GM19395 (cell line): ENCODE results near the gene KCMF1.

Experiments used
- ATAC-seq: cut with Tn5 transposase; IDR thresholded peaks from one replicate; pipeline ENCODE4 v1.9.1; 2021; ENCODE audit warnings: mild to moderate bottlenecking, moderate library complexity; ENCODE audit not compliant: unreplicated experiment

The KCMF1 gene

DNA sequence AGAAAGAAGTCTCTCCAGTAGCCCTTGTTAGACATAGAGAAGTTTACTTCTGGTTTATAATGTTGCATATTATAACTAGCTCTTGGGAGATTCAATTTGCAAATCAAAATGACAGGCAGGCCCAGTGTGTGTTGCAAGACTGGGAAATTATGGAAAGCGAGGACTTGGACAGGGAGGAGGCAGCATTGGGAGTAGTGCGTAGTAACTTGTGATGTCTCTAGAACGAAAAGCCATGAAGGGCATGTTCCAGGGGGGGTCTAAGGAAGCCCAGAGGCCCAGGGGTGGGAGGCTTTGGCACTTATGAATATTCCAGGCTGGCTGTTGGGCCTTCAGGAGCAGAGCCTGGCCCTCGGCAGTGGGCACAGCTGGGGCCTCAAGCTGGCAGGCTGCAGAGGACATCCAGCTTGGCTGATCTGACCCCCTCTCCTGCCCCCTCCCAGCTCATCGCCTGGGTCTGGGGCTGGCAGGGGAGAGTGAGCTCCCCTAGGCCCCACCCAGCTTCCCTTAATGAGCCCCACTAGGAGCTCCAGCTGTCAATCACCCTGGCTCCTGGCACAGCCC lies 107.0 kb downstream of the KCMF1 start:
- ATAC-seq = no peak

DNA sequence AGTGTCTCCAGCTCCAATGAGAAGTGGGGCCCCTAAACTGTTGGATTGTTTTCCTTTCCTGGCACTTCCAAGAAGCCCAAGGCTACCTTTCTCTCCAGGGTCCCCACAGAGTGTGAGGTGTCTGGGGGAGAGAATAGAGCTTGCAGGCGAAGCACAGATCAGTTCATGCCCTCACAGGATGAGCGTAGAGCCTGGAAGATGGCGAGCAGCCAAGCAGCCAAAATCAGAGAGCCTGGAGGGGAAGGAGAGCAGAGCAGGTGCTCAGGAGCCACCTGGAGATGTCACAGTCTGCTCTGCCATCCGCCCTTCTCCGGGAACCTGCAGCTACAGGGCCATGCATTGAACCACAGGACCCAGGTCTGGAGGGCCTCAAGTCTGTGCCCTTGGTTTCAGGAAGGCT lies 107.6 kb downstream of the KCMF1 start:
- ATAC-seq = no peak

DNA sequence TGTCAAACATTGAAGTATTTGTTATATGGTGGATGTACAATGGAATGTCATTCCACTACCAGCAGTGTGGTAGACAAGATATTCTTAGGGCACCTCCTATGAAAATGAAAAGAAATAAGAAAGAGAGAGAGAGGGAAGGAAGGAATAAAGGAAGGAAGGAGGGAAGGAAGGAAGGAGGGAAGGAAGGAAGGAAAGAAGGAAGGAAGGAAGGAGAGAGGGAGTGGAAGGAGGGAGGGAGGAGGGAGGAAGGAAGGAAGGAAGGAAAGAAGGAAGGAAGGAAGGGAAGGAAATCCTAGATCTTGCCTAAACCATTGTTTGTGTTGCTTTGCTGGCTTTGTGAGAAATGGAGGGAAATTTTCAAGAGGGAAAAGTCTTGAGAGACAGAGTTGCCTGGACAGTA lies 112.1 kb downstream of the KCMF1 start:
- no peak for ATAC-seq

DNA sequence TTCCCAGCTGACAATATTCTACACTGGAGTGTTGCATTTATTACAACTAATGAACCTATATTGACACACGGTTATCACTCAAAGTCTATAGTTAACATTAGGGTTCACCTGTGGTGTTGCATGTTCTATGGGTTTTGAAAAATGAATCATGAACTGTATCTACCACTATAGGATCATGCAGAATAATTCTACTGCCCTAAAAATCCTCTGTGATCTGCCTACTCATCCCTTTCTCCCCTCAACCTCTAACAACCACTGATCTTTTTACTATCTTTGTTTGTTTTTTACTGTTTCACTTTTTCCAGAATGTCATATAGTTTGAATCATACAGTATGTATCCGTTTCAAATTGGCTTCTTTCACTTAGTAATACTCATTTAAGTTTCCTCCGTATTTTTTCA lies 114.6 kb downstream of the KCMF1 start:
- no peak for ATAC-seq

DNA sequence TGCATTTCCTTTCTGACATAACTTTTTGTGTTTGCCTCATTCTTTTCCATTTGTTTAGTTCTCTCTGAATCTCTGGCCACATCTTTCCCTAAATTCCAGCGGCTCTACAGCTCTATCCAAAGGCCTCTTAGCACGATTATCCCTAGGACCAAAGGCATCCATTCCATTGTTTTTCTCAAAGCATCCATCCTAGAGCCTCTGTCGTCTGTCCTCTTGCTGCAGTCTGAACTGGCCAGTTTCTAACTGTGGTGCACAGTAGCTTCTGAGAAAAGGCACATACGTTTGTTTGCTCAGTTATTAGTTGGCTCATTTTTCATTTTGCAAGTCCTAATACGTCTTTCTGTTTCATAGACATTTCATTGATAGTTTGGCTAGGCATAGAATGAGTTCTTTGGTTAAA lies 116.6 kb downstream of the KCMF1 start:
- no peak for ATAC-seq

DNA sequence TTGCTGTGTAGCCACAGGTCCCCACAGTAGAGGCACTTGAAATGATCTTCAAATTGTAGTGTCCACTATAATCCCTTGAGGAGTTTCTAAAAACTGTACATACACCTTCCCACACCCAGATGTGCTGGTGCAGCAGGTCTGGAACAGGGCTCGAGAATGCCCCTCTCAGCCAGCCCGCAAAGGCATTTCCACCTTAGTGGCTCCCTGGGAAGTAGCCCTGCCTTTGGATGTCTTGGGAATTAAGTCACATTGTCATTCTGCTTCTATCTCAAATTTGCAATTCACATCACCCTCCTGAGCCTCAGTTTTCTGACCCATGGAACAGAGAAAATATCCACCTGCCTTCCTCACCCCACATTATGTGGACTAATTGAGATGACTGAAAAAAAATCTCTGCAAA lies 118.0 kb downstream of the KCMF1 start:
- no peak for ATAC-seq

DNA sequence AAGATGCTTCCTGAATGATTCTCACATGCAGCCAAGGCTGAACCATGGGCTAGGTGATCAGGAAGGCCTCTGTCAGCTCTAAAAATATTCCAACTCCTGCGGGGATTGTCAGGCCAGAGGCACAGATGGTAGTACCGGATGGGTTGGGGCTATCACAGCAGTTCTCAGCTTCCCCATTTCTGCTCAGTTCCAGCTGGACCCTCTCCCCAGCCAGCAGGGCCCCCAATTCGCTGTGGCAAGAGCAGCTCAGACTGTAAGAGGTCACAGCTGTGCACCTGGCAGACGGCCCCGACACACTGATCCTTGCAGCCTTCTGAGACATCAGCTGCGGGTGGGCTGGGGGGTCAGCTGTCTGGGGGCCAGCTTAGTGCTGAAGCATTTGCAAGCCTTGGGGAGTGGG lies 118.6 kb downstream of the KCMF1 start:
- no peak for ATAC-seq

DNA sequence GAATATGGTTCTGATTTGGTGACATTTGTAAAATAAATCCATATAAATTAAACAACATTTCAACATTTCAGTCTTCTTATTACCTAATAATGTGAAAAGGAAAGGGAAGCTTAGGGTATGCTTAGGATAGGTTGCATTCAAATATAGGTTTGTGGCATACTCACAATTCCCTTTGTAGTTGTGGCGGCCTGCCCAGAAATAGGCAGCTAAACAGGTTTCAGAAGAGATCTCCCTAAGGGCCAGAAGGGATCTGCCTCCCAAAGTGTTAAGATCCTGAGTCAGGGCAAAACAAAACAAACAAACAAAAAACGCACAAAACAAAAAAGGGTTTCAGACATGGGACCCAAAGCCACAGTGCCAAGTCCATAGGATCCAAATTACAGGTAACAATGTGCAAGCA lies 120.9 kb downstream of the KCMF1 start:
- no peak for ATAC-seq

DNA sequence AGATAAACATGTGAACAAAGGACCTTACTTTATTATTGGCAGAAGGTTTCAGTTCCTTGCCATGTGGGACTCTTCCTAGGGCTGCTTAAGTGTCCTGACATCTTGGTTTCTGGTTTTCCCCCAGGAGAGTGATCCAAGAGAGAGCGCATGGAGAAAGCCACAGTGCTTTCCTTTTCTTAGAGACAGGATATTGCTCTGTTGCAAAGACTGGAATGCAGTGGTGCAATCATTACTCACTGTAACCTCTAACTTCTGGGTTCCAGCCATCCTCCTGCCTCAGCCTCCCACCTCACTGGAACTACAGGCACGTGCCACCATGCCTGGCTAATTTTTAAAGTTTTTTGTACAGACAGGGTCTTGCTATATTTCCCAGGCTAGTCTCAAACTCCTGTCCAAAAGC lies 124.1 kb downstream of the KCMF1 start:
- no peak for ATAC-seq

DNA sequence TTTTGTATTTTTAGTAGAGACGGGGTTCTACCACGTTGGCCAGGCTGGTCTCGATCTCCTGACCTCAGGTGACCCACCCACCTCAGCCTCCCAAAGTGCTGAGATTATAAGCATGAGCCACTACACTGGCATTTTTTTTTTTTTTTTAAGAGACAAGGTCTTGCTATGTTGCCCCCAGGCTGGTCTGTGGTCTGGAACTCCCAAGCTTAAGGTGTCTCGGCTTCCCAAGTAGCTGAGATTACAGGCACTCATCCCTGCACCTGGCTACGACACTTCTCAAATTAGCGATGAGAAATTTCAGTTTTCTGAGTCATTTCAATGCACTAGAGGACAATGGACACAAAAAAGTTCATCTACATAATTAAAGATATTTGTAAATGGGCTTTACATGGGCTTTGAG lies 125.7 kb downstream of the KCMF1 start:
- no peak for ATAC-seq

DNA sequence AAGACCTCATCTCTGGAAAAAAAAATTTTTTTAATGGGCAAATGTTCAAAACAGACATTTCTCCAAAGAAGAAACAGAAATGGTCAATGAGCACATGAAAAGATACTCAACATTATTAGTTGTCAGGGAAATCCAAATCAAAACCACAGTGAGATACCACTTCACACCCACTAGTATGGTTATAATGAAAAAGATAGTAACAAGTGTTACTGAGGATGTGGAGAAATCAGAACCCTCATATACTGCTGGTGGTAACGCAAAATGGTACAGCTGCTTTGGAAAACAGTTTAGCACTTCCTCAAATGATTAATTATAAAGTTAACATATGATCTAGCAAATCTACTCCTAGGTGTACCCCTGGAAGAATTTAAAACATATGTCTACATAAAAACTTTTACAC lies 133.3 kb downstream of the KCMF1 start:
- ATAC-seq = no peak

DNA sequence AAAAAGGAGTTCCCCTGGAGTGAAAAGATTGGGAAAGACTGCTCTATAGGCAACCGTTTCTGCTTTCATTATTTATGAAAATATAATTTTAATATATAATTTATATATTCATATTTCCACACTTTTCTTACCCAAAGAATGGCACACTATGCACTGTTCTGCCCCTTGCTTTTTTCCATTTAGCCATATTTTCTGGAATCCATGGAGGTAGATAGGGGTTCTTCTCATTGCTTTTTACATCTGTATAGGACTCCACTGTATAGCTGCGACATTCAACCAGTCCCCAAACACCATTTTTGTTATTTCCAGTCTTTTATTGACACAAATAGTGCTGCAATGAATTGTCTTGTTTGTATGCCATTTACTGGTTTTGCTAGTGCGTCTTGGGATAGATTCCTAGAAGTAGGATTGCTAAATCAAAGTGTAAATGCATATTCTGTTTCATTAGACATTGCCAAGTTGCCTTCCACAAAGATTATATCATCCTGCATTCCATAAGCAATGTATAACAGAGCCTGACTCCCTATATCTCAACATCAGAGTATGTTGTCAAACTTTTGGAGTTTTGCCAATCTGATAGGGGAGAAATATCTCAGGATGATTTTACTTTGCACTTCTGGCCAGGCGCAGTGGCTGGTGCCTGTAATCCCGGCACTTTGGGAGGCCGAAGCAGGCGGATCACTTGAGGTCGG lies 135.7 kb downstream of the KCMF1 start:
- no peak for ATAC-seq
